H1 (cell line): ENCODE measurements around the gene DDX50. TPM values are rescaled to one million over a fixed set of nuclear protein-coding genes. Genes with fewer than 3 reads are reported as not detected.

ENCODE experiments used
- CTCF ChIA-PET: fragments of 300-600 bp; sonication (Branson Sonifier 250); formaldehyde crosslinking; loops from one replicate; lab custom pipeline; 2021; ENCODE audit not compliant: partially characterized antibody; lab: Charles Lee
- POLR2A ChIA-PET: fragments of 300-600 bp; sonication (Branson Sonifier 250); formaldehyde crosslinking; loops from one replicate; lab custom pipeline; 2021; ENCODE audit warnings: inconsistent platforms; ENCODE audit not compliant: partially characterized antibody; lab: Charles Lee
- DNase-seq, 2 experiments: peaks; one replicate each; pipeline versions ENCODE4 v3.0.0 to v3.0.0-alpha.2; 2010 to 2022; ENCODE audit warnings: low spot score in 2 of 2, low read depth in 1 of 2, mixed read lengths in 1 of 2
- FAIRE-seq: peaks from 2 replicates; lab custom pipeline; 2011; peaks lifted over from hg19 to GRCh38; lab: Jason Lieb, UNC
- H2AFZ ChIP-seq: 2 replicates; pipeline ENCODE4 v1.8.1; 2012; ENCODE audit warnings: low read length, inconsistent platforms
- H2AK5ac ChIP-seq: 2 replicates; pipeline ENCODE4 v1.6.1; 2013; ENCODE audit warnings: low read depth, low read length
- H2BK120ac ChIP-seq: replicated peaks from 2 replicates; pipeline ENCODE3; 2013; ENCODE audit warnings: low read depth, low read length, inconsistent platforms
- H2BK12ac ChIP-seq: 2 replicates; pipeline ENCODE4 v1.6.1; 2013; ENCODE audit warnings: low read depth, low read length
- H2BK15ac ChIP-seq: 2 replicates; pipeline ENCODE4 v1.6.1; 2013; ENCODE audit warnings: low read length
- H2BK20ac ChIP-seq: 2 replicates; pipeline ENCODE4 v1.6.1; 2013; ENCODE audit warnings: low read length
- H2BK5ac ChIP-seq: 2 replicates; pipeline ENCODE4 v1.6.1; 2013; ENCODE audit warnings: low read depth, low read length
- H3K14ac ChIP-seq: 2 replicates; pipeline ENCODE4 v1.6.1; 2013; ENCODE audit warnings: inconsistent platforms; ENCODE audit not compliant: insufficient read length
- H3K18ac ChIP-seq: 2 replicates; pipeline ENCODE4 v1.6.1; 2013; ENCODE audit warnings: low read length; ENCODE audit errors: extremely low read depth
- H3K23ac ChIP-seq: 2 replicates; pipeline ENCODE4 v1.6.1; 2013; ENCODE audit warnings: inconsistent platforms; ENCODE audit not compliant: insufficient read length
- H3K23me2 ChIP-seq: 2 replicates; pipeline ENCODE4 v1.6.1; 2013; ENCODE audit warnings: low read depth, low read length
- H3K27ac ChIP-seq: 2 replicates; pipeline ENCODE4 v1.6.1; 2011; ENCODE audit warnings: low read depth, low read length, inconsistent platforms
- H3K27me3 ChIP-seq, 4 experiments: replicated peaks in 1 of 4; 1 replicate in 1 of 4; 2 replicates in 3 of 4; pipeline versions ENCODE4 v1.6.1 to v1.8.1; 2011 to 2013; ENCODE audit warnings: low read length in 3 of 4, mild to moderate bottlenecking in 3 of 4, inconsistent platforms in 2 of 4, mixed read lengths in 2 of 4, moderate library complexity in 1 of 4; ENCODE audit not compliant: control insufficient read depth in 3 of 4, insufficient read depth in 3 of 4; ENCODE audit errors: extremely low read depth in 1 of 4
- H3K36me3 ChIP-seq, 4 experiments: 2 replicates each; pipeline versions ENCODE4 v1.6.1 to v1.8.1; 2011 to 2013; ENCODE audit warnings: mild to moderate bottlenecking in 4 of 4, low read length in 3 of 4, moderate library complexity in 2 of 4, control low read depth in 1 of 4, inconsistent platforms in 1 of 4; ENCODE audit not compliant: insufficient read depth in 4 of 4, control insufficient read depth in 2 of 4
- H3K4ac ChIP-seq: replicated peaks from 2 replicates; pipeline ENCODE3; 2013; ENCODE audit warnings: low read length, low read depth, mixed read lengths, inconsistent platforms; ENCODE audit not compliant: insufficient read length
- H3K4me1 ChIP-seq, 4 experiments: replicated peaks in 1 of 4; 1 replicate in 1 of 4; 2 replicates in 3 of 4; pipeline versions ENCODE4 v1.6.1 to v1.8.1; 2011 to 2013; ENCODE audit warnings: low read length in 3 of 4, inconsistent platforms in 2 of 4, mixed read lengths in 1 of 4; ENCODE audit not compliant: insufficient read depth in 4 of 4, control insufficient read depth in 3 of 4
- H3K4me2 ChIP-seq, 2 experiments: 2 replicates each; pipeline versions ENCODE4 v1.6.1 to v1.8.1; 2011 to 2013; ENCODE audit warnings: low read depth in 2 of 2, low read length in 2 of 2, control low read depth in 1 of 2, inconsistent platforms in 1 of 2, mild to moderate bottlenecking in 1 of 2; ENCODE audit not compliant: insufficient read depth in 1 of 2
- H3K4me3 ChIP-seq, 4 experiments: fragments of 200-600, 300-600 bp in 1 of 4; sonication (generic), shearing (Covaris generic), sonication (Bioruptor Twin) in 1 of 4; 2 replicates each; pipeline versions ENCODE4 v1.5.1 to v1.8.1; 2011 to 2016; ENCODE audit warnings: low read length in 4 of 4, low read depth in 3 of 4, control low read depth in 2 of 4, inconsistent platforms in 2 of 4, mild to moderate bottlenecking in 2 of 4, mixed read lengths in 1 of 4, moderate library complexity in 1 of 4; ENCODE audit not compliant: insufficient read depth in 2 of 4; ENCODE audit errors: extremely low read depth in 1 of 4
- H3K56ac ChIP-seq: replicated peaks from 2 replicates; pipeline ENCODE3; 2013; ENCODE audit warnings: low read depth, mild to moderate bottlenecking, mixed read lengths, low read length, inconsistent platforms; ENCODE audit not compliant: insufficient read length
- H3K79me1 ChIP-seq: 2 replicates; pipeline ENCODE4 v1.6.1; 2013; ENCODE audit warnings: low read depth, low read length, control low read depth
- H3K79me2 ChIP-seq, 2 experiments: 2 replicates each; pipeline versions ENCODE4 v1.6.1 to v1.8.1; 2012 to 2013; ENCODE audit warnings: low read length in 2 of 2, mild to moderate bottlenecking in 2 of 2, inconsistent platforms in 1 of 2; ENCODE audit not compliant: insufficient read depth in 2 of 2, control insufficient read depth in 1 of 2
- H3K9ac ChIP-seq, 4 experiments: replicated peaks in 1 of 4; 1 replicate in 1 of 4; 2 replicates in 3 of 4; pipeline versions ENCODE4 v1.6.1 to v1.8.1; 2011 to 2013; ENCODE audit warnings: low read depth in 3 of 4, low read length in 3 of 4, control low read depth in 2 of 4, mild to moderate bottlenecking in 2 of 4, moderate library complexity in 2 of 4, inconsistent platforms in 1 of 4; ENCODE audit errors: extremely low read depth in 1 of 4
- H3K9me3 ChIP-seq, 2 experiments: 2 replicates each; pipeline versions ENCODE4 v1.6.1 to v1.8.1; 2012 to 2013; ENCODE audit warnings: mild to moderate bottlenecking in 2 of 2, moderate library complexity in 2 of 2, control low read depth in 1 of 2, inconsistent platforms in 1 of 2, low read depth in 1 of 2, low read length in 1 of 2, mixed read lengths in 1 of 2; ENCODE audit not compliant: insufficient read depth in 2 of 2
- H4K20me1 ChIP-seq, 2 experiments: replicated peaks in 1 of 2; 2 replicates each; pipeline versions ENCODE3 to v1.8.1; 2011 to 2013; ENCODE audit warnings: inconsistent platforms in 2 of 2, low read length in 2 of 2, mild to moderate bottlenecking in 1 of 2; ENCODE audit not compliant: insufficient read depth in 2 of 2, control insufficient read depth in 1 of 2
- H4K5ac ChIP-seq: 2 replicates; pipeline ENCODE4 v1.6.1; 2013; ENCODE audit warnings: low read length, low read depth, mixed read lengths, inconsistent platforms; ENCODE audit not compliant: insufficient read length
- H4K8ac ChIP-seq: 2 replicates; pipeline ENCODE4 v1.8.0; 2013; ENCODE audit warnings: mild to moderate bottlenecking, moderate library complexity, low read length, inconsistent platforms; ENCODE audit not compliant: insufficient read depth; ENCODE audit errors: extremely low read depth
- H4K91ac ChIP-seq: replicated peaks from 2 replicates; pipeline ENCODE3; 2013; ENCODE audit warnings: low read length, mixed read lengths, inconsistent platforms; ENCODE audit not compliant: insufficient read length
- SP2 ChIP-seq: IDR thresholded peaks from 2 replicates; pipeline ENCODE4 v1.6.1; 2012; ENCODE audit warnings: mild to moderate bottlenecking, low read length, inconsistent platforms
- WGBS, 2 experiments: shearing (Covaris generic) in 1 of 2; methylation state at CpG; one replicate each; pipeline versions ENCODE4 v1.1.6 to v1.1.7; 2013 to 2015; ENCODE audit warnings: low lambda C conversion rate in 2 of 2, mixed read lengths in 2 of 2, inconsistent platforms in 1 of 2, low coverage in 1 of 2, missing lambda C conversion rate in 1 of 2; ENCODE audit not compliant: insufficient replicate concordance in 2 of 2, insufficient coverage in 1 of 2, insufficient read length in 1 of 2; ENCODE audit errors: extremely low coverage in 1 of 2, missing lambda C conversion rate in 1 of 2; 5-methylcytosine and 5-hydroxymethylcytosine counted together
- polyA plus RNA-seq, 7 experiments: library from polyadenylated mRNA; depleted of rRNA in 3 of 7; stranded (reverse) in 5 of 7; unstranded in 2 of 7; fragments of >200 nt in 5 of 7; fragments of 200-250 nt in 2 of 7; gene quantifications; 1 replicate in 5 of 7; 2 replicates in 1 of 7; 4 replicates in 1 of 7; pipeline versions ENCODE4 v1.2.1 to v1.2.3, GENCODE V29; 2011 to 2013; ENCODE audit warnings: missing spikeins in 2 of 7, mixed read lengths in 2 of 7
- total RNA-seq: library from RNA; stranded (reverse); fragmentation: NEBNext Ultra II Directional; extraction: Animal tissue kit (Norgen Biotek cat#: 25700); gene quantifications from 2 replicates; pipeline ENCODE4 v1.2.1, GENCODE V29; 2021

DDX50 gene
- total and polyA plus RNA-seq, 2 of the 8 experiments (the other 6 are each of a cell fraction or from before 2014, with no cell fraction given): 20.0 to 36.5 TPM

DNA sequence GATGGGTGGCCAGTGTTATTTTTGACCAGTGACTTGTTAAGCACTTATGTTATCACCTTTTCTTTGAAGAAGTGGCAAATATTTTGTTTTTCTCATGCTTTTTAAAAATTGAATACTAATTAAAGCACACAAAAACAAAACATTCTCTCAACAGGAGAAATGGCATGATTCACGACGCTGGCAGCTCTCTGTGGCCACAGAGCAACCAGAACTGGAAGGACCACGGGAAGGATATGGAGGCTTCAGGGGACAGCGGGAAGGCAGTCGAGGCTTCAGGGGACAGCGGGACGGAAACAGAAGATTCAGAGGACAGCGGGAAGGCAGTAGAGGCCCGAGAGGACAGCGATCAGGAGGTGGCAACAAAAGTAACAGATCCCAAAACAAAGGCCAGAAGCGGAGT lies 81.3 kb downstream of the DDX50 start:
- Histone ChIP-seq H3K27me3 (no peaks in the 10 kb centered on the region), H3K4me3 (no peak overlapping the region), H2BK5ac (no peak overlapping the region), H3K27ac (no peak overlapping the region), H2BK12ac (no peak overlapping the region), H3K36me3 (peaks cover 26 to 74% (median 54%) of the 10 kb centered on the region in 4 experiments), H4K91ac (no peak overlapping the region), H2BK15ac (no peak overlapping the region), H3K18ac (no peak overlapping the region), H3K14ac (no peak overlapping the region), H2AFZ (no peak overlapping the region), H3K4ac (no peak overlapping the region), H4K20me1 (peaks cover 3 to 4% of the 10 kb centered on the region in 2 experiments), H3K4me1 (no peaks in the 10 kb centered on the region), H4K8ac (no peak overlapping the region), H3K56ac (no peak overlapping the region), H3K9me3 (no peaks in the 10 kb centered on the region), H3K4me2 (no peak overlapping the region), H3K23ac (no peak overlapping the region), H3K79me2 (no peaks in the 10 kb centered on the region), H3K23me2 (no peaks in the 10 kb centered on the region), H3K9ac (no peak overlapping the region), H3K79me1 (no peaks in the 10 kb centered on the region), H2BK120ac (no peak overlapping the region), H2AK5ac (no peak overlapping the region), H2BK20ac (no peak overlapping the region), H4K5ac (no peak overlapping the region)
- FAIRE-seq: no peak
- ChIA-PET POLR2A (interaction anchor here (0.9 to 11.6 kb wide), 4 partner anchors 9 to 115 kb away, joined by 3 to 91 read pairs (median 4); partner anchors contain the start of gene DDX21), CTCF (no interaction called here)
- no peak for DNase-seq
- WGBS, 2 experiments: 96% methylated on average over 11 of the region's 11 CpGs; no CpG with 5 or more reads in 1 of the 2 experiments
- TF ChIP-seq SP2: no peak
